Activated T-helper 2 cell treated with anti-CD3 and anti-CD28 coated beads, Interferon-gamma antibody, Interleukin-2, Interleukin-4, amounts not matched to agents 10 μg/mL and 5 μg/mL and 100 μg/mL, durations not matched to agents 14 hours and 24 hours and 36 hours (primary cell): ENCODE measurements around the gene PACSIN3. TPM values are rescaled to one million over a fixed set of nuclear protein-coding genes. Genes with fewer than 3 reads are reported as not detected.

Experiments
- DNase-seq: peaks from one replicate; pipeline ENCODE4 v3.0.0; 2021; ENCODE audit warnings: low spot score
- H3K27ac Mint-ChIP-seq: one replicate; pipeline ENCODE4 v1.8.0; 2021; ENCODE audit warnings: mixed read lengths
- H3K27me3 Mint-ChIP-seq: one replicate; pipeline ENCODE4 v1.8.0; 2021; ENCODE audit warnings: low read depth, mixed read lengths
- H3K36me3 Mint-ChIP-seq: one replicate; pipeline ENCODE4 v1.8.0; 2021; ENCODE audit warnings: low read depth, mixed read lengths
- H3K4me1 Mint-ChIP-seq: one replicate; pipeline ENCODE4 v1.8.0; 2021; ENCODE audit warnings: low read depth, mixed read lengths
- H3K4me3 Mint-ChIP-seq: one replicate; pipeline ENCODE4 v1.8.0; 2021; ENCODE audit warnings: low read depth, mild to moderate bottlenecking, moderate library complexity, mixed read lengths
- H3K9me3 Mint-ChIP-seq: one replicate; pipeline ENCODE4 v1.8.0; 2021; ENCODE audit warnings: mixed read lengths
- intact Hi-C: fragments of 100-400 bp; cut with micrococcal nuclease; formaldehyde crosslinking; loops from one replicate; pipeline ENCODE4 v1.15.1; 2023
- total RNA-seq: library from RNA; stranded (reverse); gene quantifications from 2 replicates; pipeline ENCODE4 v1.2.3, GENCODE V29; 2022

Gene PACSIN3
- total RNA-seq, 1 donor from 2014 or later = 22.2 TPM

GRCh38 chr11:47165253-47165840 is 20.9 kb downstream of the PACSIN3 start:
- intact Hi-C loops = no loop called here
- no peaks in the 10 kb centered on the region for H3K4me1 Mint-ChIP-seq
- no peak for DNase-seq
- H3K36me3 Mint-ChIP-seq = peaks cover 42% of the 10 kb centered on the region
- H3K27ac Mint-ChIP-seq = no peak overlapping the region
- no peaks in the 10 kb centered on the region for H3K27me3 Mint-ChIP-seq
- no peak overlapping the region for H3K4me3 Mint-ChIP-seq
- H3K9me3 Mint-ChIP-seq = no peaks in the 10 kb centered on the region

DNA sequence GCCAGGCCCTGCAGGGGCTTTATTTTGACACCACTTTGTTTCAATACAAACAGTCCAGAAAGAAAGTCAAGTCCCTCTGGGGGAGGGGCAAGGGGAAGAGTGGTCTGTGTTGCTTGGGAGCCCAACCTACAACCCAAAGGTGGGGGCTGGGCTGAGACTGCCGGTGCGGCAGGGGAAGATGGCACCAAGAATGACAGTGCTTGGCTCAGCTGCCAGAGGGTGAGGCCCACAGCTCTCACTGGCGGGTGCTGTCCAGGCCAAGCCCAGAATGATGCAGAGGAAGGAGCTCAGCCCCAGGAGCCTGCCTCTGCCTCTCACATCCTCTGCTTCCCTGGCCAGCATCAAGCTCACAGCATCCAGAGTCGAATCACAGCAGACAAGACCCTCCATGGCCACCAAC is 21.9 kb downstream of the PACSIN3 start:
- H3K36me3 Mint-ChIP-seq = peaks cover 42% of the 10 kb centered on the region
- intact Hi-C loops = no loop called here

DNA sequence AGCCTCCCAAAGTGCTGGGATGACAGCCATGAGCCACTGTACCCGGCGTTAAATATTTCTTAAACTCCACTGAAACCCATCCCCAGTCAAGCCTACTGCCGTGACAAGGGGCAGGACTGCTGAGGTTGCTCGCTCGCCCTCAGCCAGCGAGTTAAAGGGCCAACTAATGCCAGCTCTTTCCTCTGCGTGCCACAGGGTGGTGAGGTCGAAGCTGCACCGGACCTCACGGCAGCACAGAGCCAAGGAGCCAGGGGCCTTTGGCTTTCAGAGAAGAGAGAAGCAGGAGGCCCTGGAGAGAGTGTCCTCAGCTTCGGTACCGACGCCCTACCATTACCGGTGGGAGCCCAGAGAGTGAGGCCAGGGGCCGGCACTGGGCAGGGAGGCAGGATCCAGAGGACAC is 22.3 kb downstream of the PACSIN3 start:
- peaks cover 42% of the 10 kb centered on the region for H3K36me3 Mint-ChIP-seq
- intact Hi-C loops = no loop called here
- no peak for DNase-seq
- no peaks in the 10 kb centered on the region for H3K9me3 Mint-ChIP-seq
- no peaks in the 10 kb centered on the region for H3K4me1 Mint-ChIP-seq
- H3K27me3 Mint-ChIP-seq = no peaks in the 10 kb centered on the region
- no peak overlapping the region for H3K27ac Mint-ChIP-seq
- H3K4me3 Mint-ChIP-seq = no peak overlapping the region

More for the DNA sequence above, 21.9 kb downstream of the PACSIN3 start:
- H3K27ac Mint-ChIP-seq = no peak overlapping the region
- no peak overlapping the region for H3K4me3 Mint-ChIP-seq
- no peaks in the 10 kb centered on the region for H3K27me3 Mint-ChIP-seq
- H3K4me1 Mint-ChIP-seq = no peaks in the 10 kb centered on the region
- DNase-seq = no peak
- H3K9me3 Mint-ChIP-seq = no peaks in the 10 kb centered on the region

DNA sequence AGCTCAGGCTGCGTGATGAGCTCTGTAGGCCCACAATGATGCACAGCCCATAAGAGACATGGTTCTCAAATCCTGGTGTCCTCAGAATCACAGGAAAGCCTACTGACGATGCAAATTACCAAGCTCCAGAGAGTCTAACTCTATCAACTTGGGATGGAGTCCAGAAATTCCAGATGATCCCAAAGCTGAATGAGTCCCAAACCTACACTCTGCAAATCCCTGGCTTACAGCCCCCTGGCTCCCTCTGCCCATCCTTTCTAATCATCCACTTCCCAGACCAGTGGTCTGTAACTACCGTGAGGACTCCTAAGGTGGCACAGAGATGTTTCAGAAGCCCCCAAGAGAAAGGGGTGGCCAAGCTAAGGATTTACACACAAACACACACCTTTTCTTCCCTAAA is 23.0 kb downstream of the PACSIN3 start:
- H3K27me3 Mint-ChIP-seq = no peaks in the 10 kb centered on the region
- H3K36me3 Mint-ChIP-seq = peaks cover 38% of the 10 kb centered on the region
- no peak overlapping the region for H3K4me3 Mint-ChIP-seq
- H3K4me1 Mint-ChIP-seq = no peaks in the 10 kb centered on the region
- intact Hi-C loops = no loop called here
- H3K27ac Mint-ChIP-seq = no peak overlapping the region
- DNase-seq = no peak
- no peaks in the 10 kb centered on the region for H3K9me3 Mint-ChIP-seq

DNA sequence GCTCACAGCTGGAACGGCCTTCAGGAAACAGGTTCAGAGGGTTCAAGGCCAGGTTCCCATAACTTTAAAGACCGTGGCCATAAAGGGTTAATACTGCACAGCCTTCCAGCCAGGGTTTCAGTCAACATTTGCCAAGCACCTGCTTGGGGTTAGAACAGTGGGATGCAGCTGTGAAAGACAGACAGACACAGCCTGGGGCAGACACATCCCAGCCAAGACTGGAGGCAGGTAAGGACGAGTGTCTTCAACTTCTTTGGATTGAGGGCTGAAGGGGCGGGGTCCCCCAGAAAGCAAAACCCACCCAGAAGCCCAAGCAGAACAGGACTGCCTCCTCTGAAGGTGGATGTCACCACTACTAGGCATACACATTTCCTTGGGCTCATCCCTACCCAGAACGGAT is 23.8 kb downstream of the PACSIN3 start:
- Mint-ChIP-seq H3K36me3 (peaks cover 33% of the 10 kb centered on the region), H3K4me1 (no peaks in the 10 kb centered on the region), H3K4me3 (no peak overlapping the region), H3K27ac (no peak overlapping the region), H3K27me3 (no peaks in the 10 kb centered on the region), H3K9me3 (no peaks in the 10 kb centered on the region)
- no peak for DNase-seq
- intact Hi-C loops = no loop called here

GRCh38 chr11:47161890-47162289 is 24.3 kb downstream of the PACSIN3 start:
- H3K27me3 Mint-ChIP-seq = no peaks in the 10 kb centered on the region
- intact Hi-C loops = no loop called here
- H3K4me1 Mint-ChIP-seq = no peaks in the 10 kb centered on the region
- H3K9me3 Mint-ChIP-seq = no peaks in the 10 kb centered on the region
- no peak overlapping the region for H3K4me3 Mint-ChIP-seq
- H3K36me3 Mint-ChIP-seq = peaks cover 29% of the 10 kb centered on the region
- H3K27ac Mint-ChIP-seq = no peak overlapping the region
- no peak for DNase-seq

GRCh38 chr11:47161134-47161854 is 24.9 kb downstream of the PACSIN3 start:
- peak; percentile 31 for DNase-seq
- intact Hi-C loops = no loop called here
- Mint-ChIP-seq H3K9me3 (no peaks in the 10 kb centered on the region), H3K27me3 (no peaks in the 10 kb centered on the region), H3K4me1 (no peaks in the 10 kb centered on the region), H3K4me3 (no peak overlapping the region), H3K36me3 (peaks cover 23% of the 10 kb centered on the region), H3K27ac (no peak overlapping the region)

- no peak overlapping the region for H3K4me3 Mint-ChIP-seq
- H3K36me3 Mint-ChIP-seq = peaks cover 19% of the 10 kb centered on the region
- no peak overlapping the region for H3K27ac Mint-ChIP-seq
- DNase-seq = no peak
- H3K4me1 Mint-ChIP-seq = no peaks in the 10 kb centered on the region
- no peaks in the 10 kb centered on the region for H3K9me3 Mint-ChIP-seq
- H3K27me3 Mint-ChIP-seq = no peaks in the 10 kb centered on the region
- intact Hi-C loops = no loop called here
Measured at GRCh38 chr11:47160753-47161133, 25.5 kb downstream of the PACSIN3 start.

DNA sequence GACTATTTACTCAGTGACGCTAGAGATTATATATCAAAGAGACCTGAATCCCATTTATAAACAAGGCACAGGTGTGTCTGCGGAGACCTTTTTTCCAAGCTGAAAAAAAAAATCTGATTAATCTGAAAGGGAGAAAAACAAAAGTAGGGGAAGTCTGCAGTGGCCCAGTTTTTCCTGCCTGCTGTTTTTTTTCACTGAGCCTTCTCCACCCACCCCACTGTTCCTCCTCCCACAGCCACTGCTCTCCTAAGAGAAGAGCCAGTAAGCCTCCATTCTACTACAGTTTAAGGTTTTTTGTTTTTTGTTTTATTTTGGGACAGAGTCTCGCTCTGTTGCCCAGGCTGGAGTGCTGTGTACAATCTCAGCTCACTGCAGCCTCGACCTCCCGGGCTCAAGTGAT is 28.0 kb downstream of the PACSIN3 start:
- no peak for DNase-seq
- Mint-ChIP-seq H3K27me3 (no peaks in the 10 kb centered on the region), H3K27ac (no peak overlapping the region), H3K4me1 (peaks cover 16% of the 10 kb centered on the region), H3K9me3 (no peaks in the 10 kb centered on the region), H3K4me3 (no peak overlapping the region), H3K36me3 (no peaks in the 10 kb centered on the region)
- intact Hi-C loops = no loop called here

DNA sequence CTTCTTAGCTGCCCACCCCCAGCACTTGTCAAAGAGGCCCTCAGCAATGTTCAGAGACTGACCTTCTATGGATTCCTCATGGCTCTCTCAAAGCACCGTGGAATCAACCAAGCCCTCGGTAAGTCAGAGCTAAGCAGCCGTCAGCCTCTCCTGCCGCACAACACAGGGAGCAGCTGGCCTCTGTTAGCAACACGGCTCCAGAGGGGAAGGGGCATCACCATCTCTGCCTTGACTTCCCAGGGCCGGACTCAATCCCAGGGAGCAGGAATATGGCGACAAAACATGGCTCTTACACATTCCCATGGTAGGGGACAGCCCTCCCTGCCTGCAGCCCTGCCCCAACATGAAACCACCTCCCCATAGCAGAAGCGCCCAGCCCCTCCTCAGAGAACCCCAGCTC is 28.4 kb downstream of the PACSIN3 start:
- no peaks in the 10 kb centered on the region for H3K27me3 Mint-ChIP-seq
- DNase-seq = no peak
- peaks cover 18% of the 10 kb centered on the region for H3K4me1 Mint-ChIP-seq
- H3K4me3 Mint-ChIP-seq = no peak overlapping the region
- H3K36me3 Mint-ChIP-seq = no peaks in the 10 kb centered on the region
- H3K27ac Mint-ChIP-seq = no peak overlapping the region
- intact Hi-C loops = no loop called here
- no peaks in the 10 kb centered on the region for H3K9me3 Mint-ChIP-seq

DNA sequence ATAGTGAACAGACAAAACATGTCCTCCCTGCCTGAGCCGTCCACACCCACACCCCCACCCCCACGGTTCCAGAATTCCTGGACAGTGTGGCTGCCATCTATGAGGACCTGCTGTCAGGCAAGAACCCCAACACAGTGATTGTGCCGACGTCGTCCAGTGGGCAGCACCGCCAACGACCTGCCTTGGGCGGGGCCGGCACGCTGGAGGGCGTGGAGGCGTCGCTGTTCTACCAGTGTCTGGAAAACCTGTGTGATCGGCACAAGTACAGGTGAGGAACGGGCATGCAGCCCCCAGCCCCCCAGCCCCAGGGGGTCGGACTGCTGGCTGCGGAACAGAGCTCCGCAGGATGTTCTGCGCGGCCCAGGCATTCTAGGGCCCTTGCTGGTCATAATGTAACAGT is 29.3 kb downstream of the PACSIN3 start:
- no peak for DNase-seq
- intact Hi-C loops = no loop called here
- H3K27ac Mint-ChIP-seq = no peak overlapping the region
- no peaks in the 10 kb centered on the region for H3K36me3 Mint-ChIP-seq
- no peak overlapping the region for H3K4me3 Mint-ChIP-seq
- no peaks in the 10 kb centered on the region for H3K9me3 Mint-ChIP-seq
- no peaks in the 10 kb centered on the region for H3K27me3 Mint-ChIP-seq
- H3K4me1 Mint-ChIP-seq = peaks cover 18% of the 10 kb centered on the region

DNA sequence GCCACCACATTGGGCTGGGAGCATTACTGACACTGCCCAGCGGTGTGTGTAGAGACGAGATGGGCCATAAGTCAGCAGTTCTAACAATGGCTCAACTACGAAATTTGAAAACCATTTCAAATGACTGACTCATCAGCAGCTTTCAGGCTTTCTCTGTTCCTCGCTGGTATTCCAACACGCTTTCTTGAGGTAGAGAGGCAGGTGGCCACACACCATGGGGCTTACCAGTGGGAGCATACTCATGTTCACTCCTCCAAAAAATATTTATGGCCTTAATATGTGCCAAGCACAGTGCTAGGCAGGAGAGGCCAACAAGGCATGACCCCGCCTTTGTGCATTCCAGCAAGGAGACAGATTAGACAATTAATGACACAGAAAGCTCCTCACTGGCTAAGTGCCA is 29.9 kb downstream of the PACSIN3 start:
- no peak for DNase-seq
- Mint-ChIP-seq H3K9me3 (no peaks in the 10 kb centered on the region), H3K27ac (no peak overlapping the region), H3K4me1 (peaks cover 18% of the 10 kb centered on the region), H3K4me3 (no peak overlapping the region), H3K27me3 (no peaks in the 10 kb centered on the region), H3K36me3 (no peaks in the 10 kb centered on the region)
- intact Hi-C loops = no loop called here

GRCh38 chr11:47155879-47156278 is 30.4 kb downstream of the PACSIN3 start:
- no peak for DNase-seq
- intact Hi-C loops = no loop called here
- H3K27ac Mint-ChIP-seq = no peak overlapping the region

More at GRCh38 chr11:47155879-47156278, 30.4 kb downstream of the PACSIN3 start:
- Mint-ChIP-seq H3K4me1 (peaks cover 18% of the 10 kb centered on the region), H3K27me3 (no peaks in the 10 kb centered on the region), H3K9me3 (no peaks in the 10 kb centered on the region), H3K4me3 (no peak overlapping the region), H3K36me3 (no peaks in the 10 kb centered on the region)
